ENCODE results near the gene KIF2A.

DNA sequence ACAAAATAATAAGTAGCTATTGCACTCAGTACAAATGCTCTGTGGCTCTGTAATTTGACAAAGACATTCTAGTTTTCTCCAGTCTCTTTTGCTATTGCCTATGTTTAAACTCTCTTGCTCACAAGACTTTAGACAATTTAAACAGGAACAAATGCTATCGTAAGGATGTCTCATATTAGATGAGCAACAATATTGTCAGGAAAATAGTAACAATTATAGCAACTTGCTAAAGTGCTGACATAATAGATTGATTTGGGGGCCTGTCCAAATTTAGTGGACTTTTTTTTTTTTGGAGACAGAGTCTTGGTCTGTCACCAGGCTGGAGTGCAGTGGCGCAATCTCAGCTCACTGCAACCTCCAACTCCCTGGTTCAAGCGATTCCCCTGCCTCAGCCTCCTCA, 11.8 kb downstream of the KIF2A start:
- TF ChIP-seq FOXA1 (IDR thresholded peaks at IDR 0.05) (no peak), ARNT (IDR thresholded peaks at IDR 0.05) (no peak), FOXK2 (IDR thresholded peaks at IDR 0.05) (no peak), SUZ12 (IDR thresholded peaks at IDR 0.05) (no peak), L3MBTL2 (conservative IDR thresholded peaks at IDR 0.05) (no peak), SP1 (IDR thresholded peaks at IDR 0.05) (no peak), CTBP1 (IDR thresholded peaks at IDR 0.05; ENCODE audit: borderline replicate concordance) (no peak), LEF1 (IDR thresholded peaks at IDR 0.05; ENCODE audit: borderline replicate concordance) (no peak), FOXM1 (IDR thresholded peaks at IDR 0.05; ENCODE audit: borderline replicate concordance) (no peak), NFRKB (IDR thresholded peaks at IDR 0.05) (no peak), TARDBP (IDR thresholded peaks at IDR 0.05) (no peak), HDGF (IDR thresholded peaks at IDR 0.05; ENCODE audit: borderline replicate concordance) (no peak), BHLHE40 (IDR thresholded peaks at IDR 0.05; ENCODE audit: borderline replicate concordance) (no peak), ZNF384 (IDR thresholded peaks at IDR 0.05) (no peak)
